HCT116 (cell line): ENCODE measurements around the gene ETV7. TPM values are rescaled to one million over a fixed set of nuclear protein-coding genes. Genes with fewer than 3 reads are reported as not detected.

Source experiments
- ATAC-seq: fragments of 200-7000 bp; cut with Tn5 transposase; 2 replicates; pipeline ENCODE4 v1.9.1; 2020; ENCODE audit warnings: mild to moderate bottlenecking, moderate library complexity
- BruUV-seq: library from RNA; stranded (reverse); fragments of 400-500 nt; replicated peaks from 2 replicates; lab custom pipeline; 2021; lab: Mats Ljungman, UMichigan
- CTCF ChIA-PET: fragments of 300-600 bp; sonication (Branson Sonifier 250); formaldehyde crosslinking; loops from one replicate; lab custom pipeline; 2021; ENCODE audit warnings: antibody characterized with exemption; lab: Charles Lee
- POLR2A ChIA-PET: fragments of 300-600, 350-600 bp; sonication (Branson Sonifier 250); formaldehyde crosslinking; loops from one replicate; lab custom pipeline; 2021; ENCODE audit warnings: antibody characterized with exemption; lab: Charles Lee
- RAD21 ChIA-PET, 2 experiments: fragments of 300-600 bp; sonication (Branson Sonifier 250); formaldehyde crosslinking; loops; one replicate each; lab custom pipeline; 2023; ENCODE audit warnings: low total read pairs in 2 of 2; ENCODE audit not compliant: uncharacterized antibody in 2 of 2, unreplicated experiment in 2 of 2, low non-redundant PET in 1 of 2; lab: Charles Lee
- DNase-seq: peaks from one replicate; pipeline ENCODE4 v3.0.0-alpha.2; 2010; ENCODE audit warnings: low read depth, low spot score
- H2AFZ ChIP-seq: fragments of 200-600 bp; shearing (Covaris generic), sonication (generic); 2 replicates; pipeline ENCODE4 v1.6.1; 2017; ENCODE audit warnings: low read depth, mixed run types, mixed read lengths, antibody characterized with exemption, low read length; ENCODE audit not compliant: poor library complexity, severe bottlenecking
- H3K27ac ChIP-seq: 2 replicates; pipeline ENCODE4 v1.5.1; 2012; ENCODE audit warnings: low read depth, low read length
- H3K27me3 ChIP-seq: fragments of 200-600 bp; sonication (generic); 2 replicates; pipeline ENCODE4 v1.6.1; 2016; ENCODE audit warnings: mixed run types, low read length, mixed read lengths; ENCODE audit not compliant: insufficient read depth
- H3K36me3 ChIP-seq, 2 experiments: fragments of 200-500 bp in 1 of 2; fragments of 200-600 bp in 1 of 2; sonication (Bioruptor generic) in 1 of 2; sonication (generic) in 1 of 2; 2 replicates each; pipeline versions ENCODE4 v1.5.1 to v1.6.1; 2014 to 2016; ENCODE audit warnings: low read length in 2 of 2, inconsistent platforms in 1 of 2, mixed read lengths in 1 of 2, mixed run types in 1 of 2; ENCODE audit not compliant: insufficient read depth in 2 of 2, control insufficient read depth in 1 of 2
- H3K4me1 ChIP-seq, 2 experiments: fragments of 200-600 bp in 1 of 2; sonication (generic) in 1 of 2; 2 replicates each; pipeline versions ENCODE4 v1.5.1 to v1.6.1; 2012 to 2017; ENCODE audit warnings: low read length in 2 of 2, inconsistent platforms in 1 of 2, mild to moderate bottlenecking in 1 of 2, mixed read lengths in 1 of 2, mixed run types in 1 of 2, moderate library complexity in 1 of 2; ENCODE audit not compliant: insufficient read depth in 2 of 2, control insufficient read depth in 1 of 2
- H3K4me2 ChIP-seq: fragments of 200-600 bp; sonication (generic); 2 replicates; pipeline ENCODE4 v1.6.1; 2017; ENCODE audit warnings: mixed run types, low read length, mixed read lengths
- H3K4me3 ChIP-seq, 2 experiments: fragments of 200-600 bp in 1 of 2; sonication (generic) in 1 of 2; replicated peaks in 1 of 2; 2 replicates each; pipeline ENCODE4 v1.5.1; 2011 to 2016; ENCODE audit warnings: low read length in 2 of 2, control low read depth in 1 of 2, low read depth in 1 of 2, mild to moderate bottlenecking in 1 of 2, mixed read lengths in 1 of 2, mixed run types in 1 of 2
- H3K79me2 ChIP-seq: fragments of 200-600 bp; sonication (generic); 2 replicates; pipeline ENCODE4 v1.6.1; 2017; ENCODE audit warnings: mild to moderate bottlenecking, mixed run types, low read length, moderate library complexity, mixed read lengths; ENCODE audit not compliant: insufficient read depth
- H3K9ac ChIP-seq: fragments of 200-600 bp; sonication (generic); 2 replicates; pipeline ENCODE4 v1.6.1; 2016; ENCODE audit warnings: low read length, mixed read lengths
- H3K9me2 ChIP-seq: fragments of 200-600 bp; sonication (generic), shearing (Covaris generic); 2 replicates; pipeline ENCODE4 v1.6.1; 2017; ENCODE audit warnings: mixed run types, mild to moderate bottlenecking, moderate library complexity; ENCODE audit not compliant: insufficient read depth
- H3K9me3 ChIP-seq, 2 experiments: fragments of 200-500 bp in 1 of 2; fragments of 200-600 bp in 1 of 2; sonication (Bioruptor generic) in 1 of 2; sonication (generic) in 1 of 2; 2 replicates each; pipeline ENCODE4 v1.6.1; 2014 to 2017; ENCODE audit warnings: low read length in 2 of 2, mixed read lengths in 2 of 2, inconsistent platforms in 1 of 2, low read depth in 1 of 2, mild to moderate bottlenecking in 1 of 2, mixed run types in 1 of 2, moderate library complexity in 1 of 2; ENCODE audit not compliant: control insufficient read depth in 1 of 2, insufficient read depth in 1 of 2
- H4K20me1 ChIP-seq: fragments of 200-600 bp; sonication (generic), shearing (Covaris generic); 2 replicates; pipeline ENCODE4 v1.6.1; 2017; ENCODE audit warnings: mixed run types, mild to moderate bottlenecking, moderate library complexity; ENCODE audit not compliant: insufficient read depth
- EZH2 ChIP-seq: fragments of 200-600 bp; sonication (generic); IDR thresholded peaks from 2 replicates; pipeline ENCODE4 v1.6.1; 2017; ENCODE audit warnings: antibody characterized with exemption, mixed run types
- SP1 ChIP-seq: IDR thresholded peaks from 2 replicates; pipeline ENCODE4 v1.6.1; 2012; ENCODE audit warnings: low read depth
- YY1 ChIP-seq: IDR thresholded peaks from 2 replicates; pipeline ENCODE4 v1.6.1; 2011; ENCODE audit warnings: low read length, low read depth, moderate library complexity, mild to moderate bottlenecking; ENCODE audit not compliant: insufficient replicate concordance; ENCODE audit errors: extremely low read depth
- ZFX ChIP-seq: fragments of 450-650 bp; IDR thresholded peaks from 2 replicates; pipeline ENCODE4 v1.6.1; 2017
- ZNF274 ChIP-seq: fragments of 200-500 bp; sonication (Bioruptor generic); IDR thresholded peaks from 2 replicates; pipeline ENCODE4 v1.6.1; 2014; ENCODE audit warnings: mild to moderate bottlenecking, low read depth, low read length, inconsistent platforms
- intact Hi-C: fragments of 100-400 bp; cut with micrococcal nuclease; formaldehyde crosslinking; loops from 2 replicates; pipeline ENCODE4 v1.10.0; 2022
- total RNA-seq: library from RNA; stranded (reverse); gene quantifications from one replicate; pipeline ENCODE4 v1.2.1, GENCODE V29; 2021; ENCODE audit not compliant: unreplicated experiment

ETV7 gene
- total RNA-seq, 1 experiment from 2014 or later: 1.0 TPM

GRCh38 chr6:36347621-36348020, 39.8 kb downstream of the ETV7 start:
- H3K9me2 ChIP-seq: no peaks in the 10 kb centered on the region
- no peaks in the 10 kb centered on the region for H4K20me1 ChIP-seq
- H3K4me2 ChIP-seq: no peak overlapping the region
- no peaks in the 10 kb centered on the region for H3K36me3 ChIP-seq
- ATAC-seq (no peak), DNase-seq (no peak)
- intact Hi-C loops: no loop called here
- no peak overlapping the region for H2AFZ ChIP-seq
- no TSS peak for BruUV-seq
- RAD21 ChIA-PET: no interaction called here
- 0 out of 4 replicates have a peak, but pooled peaks cover 0 to 5% of the 10 kb centered on the region in 2 experiments for H3K4me1 ChIP-seq
- no peaks in the 10 kb centered on the region for H3K27me3 ChIP-seq
- H3K27ac ChIP-seq: no peak overlapping the region
- no peak overlapping the region for H3K9ac ChIP-seq
- H3K4me3 ChIP-seq: no peak overlapping the region
- H3K79me2 ChIP-seq: no peaks in the 10 kb centered on the region
- CTCF ChIA-PET: no interaction called here
- TF ChIP-seq ZFX (no peak), ZNF274 (no peak), SP1 (no peak), YY1 (no peak)
- H3K9me3 ChIP-seq: peaks cover 0 to 3% of the 10 kb centered on the region in 2 experiments; a peak in 1 of 4 replicates
- POLR2A ChIA-PET: no interaction called here

- POLR2A ChIA-PET: no interaction called here
- no peaks in the 10 kb centered on the region for H3K36me3 ChIP-seq
- BruUV-seq: no TSS peak
- intact Hi-C loops: no loop called here
- DNase-seq: no peak
- H3K4me1 ChIP-seq: 0 out of 4 replicates have a peak, but pooled peaks cover 0 to 5% of the 10 kb centered on the region in 2 experiments
- RAD21 ChIA-PET: no interaction called here
- no peak for TF ChIP-seq EZH2
- no peaks in the 10 kb centered on the region for H3K9me3 ChIP-seq
- CTCF ChIA-PET: interaction anchor here (1.0 kb wide), 1 partner anchor 9 kb away, joined by 6 read pairs; no protein-coding TSS in a partner anchor
- no peak overlapping the region for H2AFZ ChIP-seq
- H3K27ac ChIP-seq: no peak overlapping the region
- ATAC-seq: no peak
- no peak overlapping the region for H3K4me3 ChIP-seq
- no peak overlapping the region for H3K9ac ChIP-seq
- no peaks in the 10 kb centered on the region for H4K20me1 ChIP-seq
- no peaks in the 10 kb centered on the region for H3K27me3 ChIP-seq
- no peaks in the 10 kb centered on the region for H3K79me2 ChIP-seq
- no peaks in the 10 kb centered on the region for H3K9me2 ChIP-seq
- H3K4me2 ChIP-seq: no peak overlapping the region
Measured at GRCh38 chr6:36346486-36347273, 40.8 kb downstream of the ETV7 start.
